HepG2 (cell line): Measurements from ENCODE around the gene BZW1. TPM values are rescaled to one million over a fixed set of nuclear protein-coding genes. Genes with fewer than 3 reads are reported as not detected.
A peak's percentile ranks its signal among the peaks of the same experiment; 100 is the strongest.

Experiments used
- FOXA3 ChIP-seq: IDR thresholded peaks from 2 replicates; pipeline ENCODE4 v1.6.1; 2016; ENCODE audit warnings: missing genetic modification reagents, missing compliant biosample characterization
- HOMEZ ChIP-seq: IDR thresholded peaks from 2 replicates; pipeline ENCODE4 v1.6.1; 2016; ENCODE audit warnings: low read depth
- KAT7 ChIP-seq: IDR thresholded peaks from 2 replicates; pipeline ENCODE4 v1.6.1; 2018; ENCODE audit warnings: borderline replicate concordance, missing compliant biosample characterization
- KDM5A ChIP-seq: fragments of 200-600 bp; sonication (generic); IDR thresholded peaks from 2 replicates; pipeline ENCODE4 v1.7.0; 2018; ENCODE audit warnings: antibody characterized with exemption, mild to moderate bottlenecking, low read length, borderline replicate concordance
- MTF1 ChIP-seq: sonication (generic); formaldehyde crosslinking; IDR thresholded peaks from 2 replicates; pipeline ENCODE4 v1.5.0; 2020; ENCODE audit warnings: missing genetic modification reagents
- PCBP1 ChIP-seq: fragments of 200-400 bp; formaldehyde crosslinking; IDR thresholded peaks from 2 replicates; pipeline ENCODE4 v1.6.1; 2017; ENCODE audit warnings: mild to moderate bottlenecking, low read depth, low read length, borderline replicate concordance
- PPARG ChIP-seq: conservative IDR thresholded peaks from 2 replicates; pipeline ENCODE4 v1.6.1; 2016; ENCODE audit warnings: missing biosample characterization, missing genetic modification reagents
- SKI ChIP-seq: fragments of 450-650 bp; IDR thresholded peaks from one replicate; pipeline ENCODE4 v1.6.1; 2018; ENCODE audit warnings: mild to moderate bottlenecking; ENCODE audit not compliant: partially characterized antibody
- SP2 ChIP-seq: sonication (generic); formaldehyde crosslinking; IDR thresholded peaks from 2 replicates; pipeline ENCODE4 v1.5.1; 2020; ENCODE audit warnings: mild to moderate bottlenecking, missing genetic modification reagents
- TOPORS ChIP-seq: sonication (generic); formaldehyde crosslinking; IDR thresholded peaks from 2 replicates; pipeline ENCODE4 v1.8.0; 2023; ENCODE audit warnings: mild to moderate bottlenecking, missing genetic modification reagents
- YY1 ChIP-seq: IDR thresholded peaks from 2 replicates; pipeline ENCODE4 v1.6.1; 2011; ENCODE audit warnings: low read length, low read depth, moderate library complexity, mild to moderate bottlenecking; ENCODE audit not compliant: insufficient read depth, insufficient replicate concordance
- ZBTB3 ChIP-seq: sonication (generic); formaldehyde crosslinking; IDR thresholded peaks from 2 replicates; pipeline ENCODE4 v1.4.0; 2020; ENCODE audit warnings: low read depth, mild to moderate bottlenecking, moderate library complexity, missing genetic modification reagents, borderline replicate concordance
- ZBTB43 ChIP-seq: sonication (generic); formaldehyde crosslinking; conservative IDR thresholded peaks from 2 replicates; pipeline ENCODE4 v1.4.0; 2020; ENCODE audit warnings: missing genetic modification reagents
- ZFP82 ChIP-seq: sonication (generic); formaldehyde crosslinking; IDR thresholded peaks from 2 replicates; pipeline ENCODE4 v1.5.1; 2020; ENCODE audit warnings: mild to moderate bottlenecking, missing genetic modification reagents, borderline replicate concordance
- ZNF263 ChIP-seq: sonication (generic); formaldehyde crosslinking; IDR thresholded peaks from 2 replicates; pipeline ENCODE4 v1.4.0; 2020; ENCODE audit warnings: missing genetic modification reagents
- ZNF274 ChIP-seq: sonication (generic); formaldehyde crosslinking; IDR thresholded peaks from 2 replicates; pipeline ENCODE4 v1.5.1; 2020; ENCODE audit warnings: mild to moderate bottlenecking, missing genetic modification reagents
- ZNF446 ChIP-seq: sonication (generic); formaldehyde crosslinking; IDR thresholded peaks from 2 replicates; pipeline ENCODE4 v1.5.0; 2020; ENCODE audit warnings: mild to moderate bottlenecking, missing genetic modification reagents
- ZNF530 ChIP-seq: sonication (generic); formaldehyde crosslinking; IDR thresholded peaks from 2 replicates; pipeline ENCODE4 v1.5.0; 2020; ENCODE audit warnings: low read depth, mild to moderate bottlenecking, missing genetic modification reagents
- ZNF550 ChIP-seq: sonication (generic); formaldehyde crosslinking; IDR thresholded peaks from 2 replicates; pipeline ENCODE4 v1.4.0; 2020; ENCODE audit warnings: mild to moderate bottlenecking, missing genetic modification reagents, borderline replicate concordance
- ZNF567 ChIP-seq: sonication (generic); formaldehyde crosslinking; IDR thresholded peaks from 2 replicates; pipeline ENCODE4 v1.8.1; 2023; ENCODE audit warnings: mild to moderate bottlenecking, missing genetic modification reagents, borderline replicate concordance
- ZNF7 ChIP-seq: IDR thresholded peaks from 2 replicates; pipeline ENCODE4 v1.6.1; 2016; ENCODE audit warnings: missing biosample characterization, missing genetic modification reagents
- ZNF776 ChIP-seq: sonication (generic); formaldehyde crosslinking; IDR thresholded peaks from 2 replicates; pipeline ENCODE4 v1.4.0; 2020; ENCODE audit warnings: mild to moderate bottlenecking, missing genetic modification reagents
- ZSCAN20 ChIP-seq: sonication (generic); formaldehyde crosslinking; IDR thresholded peaks from 2 replicates; pipeline ENCODE4 v1.4.0; 2020; ENCODE audit warnings: missing genetic modification reagents, mild to moderate bottlenecking, borderline replicate concordance
- polyA plus RNA-seq, 8 experiments: library from polyadenylated mRNA; depleted of rRNA in 3 of 8; stranded (reverse) in 7 of 8; unstranded in 1 of 8; fragments of >200 nt; fragmentation: Illumina TruSeq in 4 of 8; extraction: Trizol in 4 of 8; gene quantifications; 2 replicates each; pipeline versions ENCODE4 v1.2.1 to v1.2.3, GENCODE V29; 2011 to 2016; ENCODE audit warnings: low read depth in 4 of 8, missing spikeins in 1 of 8, mixed read lengths in 1 of 8; ENCODE audit not compliant: insufficient read depth in 1 of 8
- total RNA-seq, 5 experiments: library from RNA; depleted of rRNA; stranded (reverse); fragments of >200 nt; fragmentation: Illumina TruSeq; extraction: Trizol; gene quantifications; 2 replicates each; pipeline ENCODE4 v1.2.3, GENCODE V29; 2016; ENCODE audit warnings: low read depth in 1 of 5
- TF ChIP-seq, protein P1 (sequence below): sonication (generic); formaldehyde crosslinking; IDR thresholded peaks from 2 replicates; pipeline ENCODE4 v1.8.1; 2023; ENCODE audit warnings: mild to moderate bottlenecking, moderate library complexity, missing genetic modification reagents

BZW1 gene
- total and polyA plus RNA-seq, 2 of the 13 experiments (the other 11 are each of a cell fraction or from before 2014, with no cell fraction given) = 106 to 384 TPM

DNA sequence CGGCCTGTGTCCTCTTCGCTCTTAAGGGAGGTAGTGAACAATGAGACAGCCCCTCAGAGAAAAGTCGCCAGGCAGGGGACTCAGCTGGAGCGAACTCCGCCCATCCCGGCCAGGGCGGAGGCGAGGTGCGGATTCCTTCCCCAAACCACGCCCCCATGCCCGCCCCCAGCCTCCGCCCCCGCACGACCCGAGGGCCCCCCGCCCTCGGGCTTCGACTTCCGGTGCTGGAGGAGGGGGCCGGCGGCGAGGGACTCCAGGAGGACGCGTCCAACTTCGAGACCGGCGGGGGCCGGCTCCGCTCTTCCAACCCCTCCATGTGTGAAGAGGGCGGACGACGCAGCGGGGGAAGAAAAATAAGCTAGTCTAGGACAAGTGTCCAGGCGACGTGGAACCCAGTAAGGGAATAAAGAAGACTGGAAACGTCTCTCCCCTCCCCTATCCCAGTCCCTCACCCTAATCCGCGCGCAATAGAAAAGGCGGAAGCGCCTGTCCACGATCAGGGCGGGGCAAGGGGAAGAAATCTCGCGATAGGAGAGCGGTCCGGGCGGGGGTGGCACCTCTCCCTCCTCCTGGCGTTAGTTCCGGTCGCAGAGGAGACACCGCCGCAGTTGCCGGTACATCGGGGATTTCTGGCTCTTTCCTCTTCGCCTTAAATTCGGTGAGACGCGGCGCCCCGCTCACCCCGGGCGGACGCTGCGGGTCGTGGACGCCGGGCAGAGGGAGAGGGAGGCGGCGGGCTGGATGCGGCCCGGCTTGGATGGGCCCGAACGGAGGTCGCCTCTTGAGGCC is at the start of gene BZW1 (continued):
- TF ChIP-seq KAT7 (CRISPR knock-in tag) (peak; percentile 79), FOXA3 (no peak), ZNF274 (CRISPR knock-in tag) (peak; percentile 58), ZNF446 (CRISPR knock-in tag) (peak; percentile 90; the same call in 1 of the 2 replicates), ZNF550 (CRISPR knock-in tag) (0 out of 2 replicates have a peak, but pooled peaks have one; percentile 71), ZNF776 (CRISPR knock-in tag) (peak; percentile 66; the same call in 1 of the 2 replicates), ZBTB3 (peak; percentile 87), ZFP82 (CRISPR knock-in tag) (0 out of 2 replicates have a peak, but pooled peaks have one; percentile 70), ZNF567 (CRISPR knock-in tag) (0 out of 2 replicates have a peak, but pooled peaks have one; percentile 75), ZSCAN20 (no peak), YY1 (peak; percentile 13), TOPORS (no peak), KDM5A (peak; percentile 93; the same call in 1 of the 2 replicates), PPARG (CRISPR knock-in tag) (no peak), SKI (no peak), ZNF263 (CRISPR knock-in tag) (peak; percentile 79), ZNF7 (CRISPR knock-in tag) (no peak; the same call in 1 of the 2 replicates), HOMEZ (CRISPR knock-in tag) (peak; percentile 39; the same call in 1 of the 2 replicates), PCBP1 (peak; percentile 91; the same call in 1 of the 2 replicates), ZNF530 (CRISPR knock-in tag) (no peak), SP2 (CRISPR knock-in tag) (peak; percentile 61; the same call in 1 of the 2 replicates), ZBTB43 (CRISPR knock-in tag) (peak; percentile 3; the same call in 1 of the 2 replicates), MTF1 (CRISPR knock-in tag) (no peak)
- TF ChIP-seq, protein P1, sequence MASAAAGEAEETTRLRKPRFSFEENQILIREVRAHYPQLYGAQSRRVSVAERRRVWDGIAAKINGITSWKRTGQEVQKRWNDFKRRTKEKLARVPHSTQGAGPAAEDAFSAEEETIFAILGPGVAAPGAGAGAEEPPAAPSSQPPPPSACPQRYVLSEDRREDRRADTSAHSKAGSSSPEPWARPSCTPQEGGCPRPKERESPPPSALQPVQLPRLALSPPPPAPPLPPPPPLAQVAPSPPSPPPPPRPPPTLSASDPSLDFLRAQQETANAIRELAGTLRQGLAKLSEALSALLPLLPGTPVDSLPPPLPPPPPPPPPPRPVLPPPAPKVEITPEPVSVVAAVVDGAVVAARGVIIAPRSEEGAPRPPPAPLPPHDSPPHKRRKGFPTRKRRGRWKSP (CRISPR knock-in tag) = peak; percentile 86; the same call in 1 of the 2 replicates
